Measurements from ENCODE around the gene ZNF814.
"Not testable (repeated sequence)": the region's sequence is repeated elsewhere in the genome, so short reads cannot be mapped to it uniquely, and the experiment has no call there.

Gene ZNF814

GRCh38 chr19:57870225-57870624 lies 18.6 kb downstream of the ZNF814 start:
- no peak overlapping the region for H3K9ac ChIP-seq
- H3K36me3 ChIP-seq = peaks cover 85 to 100% (median 98%) of the 10 kb centered on the region in 11 experiments
- peaks cover 62 to 81% (median 76%) of the 10 kb centered on the region in 11 experiments for H3K9me3 ChIP-seq (replicated peaks in 1 of 11)
- H3K27me3 ChIP-seq = no peaks in the 10 kb centered on the region
- no peak overlapping the region for H3K27ac ChIP-seq
- peaks cover 0 to 76% (median 21%) of the 10 kb centered on the region in 11 experiments; a peak in 16 of 22 replicates for H4K20me1 ChIP-seq
- no peak overlapping the region for H3K4me3 ChIP-seq
- no peak for TF ChIP-seq Cebpa-rat (IDR thresholded peaks at IDR 0.05)
- H3K4me2 ChIP-seq = no peak overlapping the region
- H3K4me1 ChIP-seq = no peaks in the 10 kb centered on the region

DNA sequence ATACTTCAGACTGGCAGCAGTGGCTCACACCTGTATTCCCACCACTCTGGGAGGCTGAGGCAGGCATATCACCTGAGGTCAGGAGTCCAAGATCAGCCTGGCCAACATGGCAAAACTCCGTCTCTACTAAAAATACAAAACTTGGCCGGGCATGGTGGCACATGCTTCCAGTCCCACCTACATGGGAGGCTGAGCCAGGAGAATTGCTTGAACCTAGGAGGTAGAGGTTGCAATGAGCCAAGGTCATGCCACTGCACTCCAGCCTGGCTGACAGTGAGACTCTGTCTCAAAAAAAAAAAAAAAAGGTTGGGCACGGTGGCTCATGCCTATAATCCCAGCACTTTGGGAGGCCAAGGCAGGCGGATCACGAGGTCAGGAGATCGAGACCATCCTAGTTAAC lies 19.2 kb downstream of the ZNF814 start:
- H3K9ac ChIP-seq, H3K4me3 ChIP-seq, H3K4me2 ChIP-seq, H3K27ac ChIP-seq, H3K4me1 ChIP-seq, H3K27me3 ChIP-seq: not testable (repeated sequence)
- Histone ChIP-seq H4K20me1 (peaks cover 0 to 82% (median 21%) of the 10 kb centered on the region in 11 experiments; a peak in 16 of 22 replicates), H3K36me3 (peaks cover 88 to 100% (median 100%) of the 10 kb centered on the region in 11 experiments), H3K9me3 (replicated peaks in 1 of 11) (peaks cover 59 to 76% (median 70%) of the 10 kb centered on the region in 11 experiments)

DNA sequence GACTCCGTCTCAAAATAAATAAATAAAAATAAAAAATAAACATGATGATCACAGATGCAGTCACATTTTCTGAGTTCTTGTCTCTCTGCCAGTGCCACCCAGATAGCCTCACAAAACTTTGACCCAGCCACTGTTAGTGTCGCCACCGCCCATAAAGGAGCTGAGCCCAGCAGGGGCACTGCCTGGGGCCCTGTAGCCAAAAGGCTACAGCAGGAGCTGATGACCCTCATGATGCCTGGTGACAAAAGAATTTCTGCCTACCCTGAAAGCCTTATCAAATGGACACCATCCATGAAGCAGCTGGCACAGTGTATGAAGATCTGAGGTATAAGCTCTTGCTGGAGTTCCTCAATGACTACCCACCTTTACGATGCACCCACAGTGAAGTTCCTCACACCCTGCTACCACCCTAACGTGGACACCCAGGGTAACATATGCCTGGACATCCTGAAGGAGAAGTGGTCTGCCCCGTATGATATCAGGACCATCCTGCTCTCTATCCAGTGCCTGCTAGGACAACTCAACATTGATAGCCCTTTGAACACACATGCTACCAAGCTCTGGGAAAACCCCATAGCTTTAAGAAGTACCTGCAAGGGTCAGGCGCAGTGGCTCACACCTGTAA lies 20.9 kb downstream of the ZNF814 start:
- TF ChIP-seq Cebpa-rat (IDR thresholded peaks at IDR 0.05) = no peak
- H3K9me3 ChIP-seq (replicated peaks in 1 of 11) = peaks cover 42 to 59% (median 54%) of the 10 kb centered on the region in 11 experiments
- no peaks in the 10 kb centered on the region for H3K27me3 ChIP-seq
- no peak overlapping the region for H3K9ac ChIP-seq
- no peak overlapping the region for H3K4me3 ChIP-seq
- no peak overlapping the region for H3K4me2 ChIP-seq
- no peaks in the 10 kb centered on the region for H3K4me1 ChIP-seq
- no peak overlapping the region for H3K27ac ChIP-seq
- peaks cover 0 to 88% (median 30%) of the 10 kb centered on the region in 11 experiments; a peak in 17 of 22 replicates for H4K20me1 ChIP-seq
- H3K36me3 ChIP-seq = peaks cover 87 to 100% (median 98%) of the 10 kb centered on the region in 11 experiments

DNA sequence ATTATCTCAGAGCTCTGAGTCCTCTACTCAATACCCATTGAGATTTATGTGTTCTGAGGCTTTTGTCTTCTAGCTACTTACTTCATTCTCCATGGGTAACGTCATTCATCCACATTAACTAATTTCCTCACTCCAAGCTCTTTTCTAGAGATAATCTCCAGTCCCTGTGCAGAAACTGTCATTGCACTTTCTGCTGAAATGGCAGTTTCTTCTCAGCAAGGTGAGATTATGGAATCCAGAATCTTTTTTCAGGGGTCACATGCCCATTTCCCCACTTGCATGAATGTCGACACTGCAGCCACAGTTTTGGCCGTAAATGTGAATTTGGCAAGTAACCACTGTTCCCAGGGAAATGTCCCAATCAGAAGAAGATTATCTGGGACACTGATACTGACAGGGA lies 26.5 kb downstream of the ZNF814 start:
- not testable (repeated sequence) for H3K4me2 ChIP-seq; H3K27me3 ChIP-seq; H3K9ac ChIP-seq; H3K9me3 ChIP-seq (replicated peaks in 1 of 11); H3K27ac ChIP-seq; H3K4me3 ChIP-seq; H3K4me1 ChIP-seq
- Histone ChIP-seq H4K20me1 (peaks cover 3 to 85% (median 63%) of the 10 kb centered on the region in 11 experiments; a peak in 18 of 22 replicates), H3K36me3 (peaks cover 88 to 98% (median 91%) of the 10 kb centered on the region in 11 experiments)

- peaks cover 14 to 17% (median 16%) of the 10 kb centered on the region in 10 experiments for H3K4me1 ChIP-seq
- H3K9ac ChIP-seq; H3K27ac ChIP-seq; H3K9me3 ChIP-seq (replicated peaks in 1 of 11); H3K27me3 ChIP-seq; H3K4me3 ChIP-seq; H3K4me2 ChIP-seq: not testable (repeated sequence)
- peaks cover 54 to 81% (median 61%) of the 10 kb centered on the region in 11 experiments for H3K36me3 ChIP-seq
- peaks cover 17 to 82% (median 59%) of the 10 kb centered on the region in 11 experiments; a peak in 20 of 22 replicates for H4K20me1 ChIP-seq
Measured at GRCh38 chr19:57854117-57854516, 34.7 kb downstream of the ZNF814 start.

DNA sequence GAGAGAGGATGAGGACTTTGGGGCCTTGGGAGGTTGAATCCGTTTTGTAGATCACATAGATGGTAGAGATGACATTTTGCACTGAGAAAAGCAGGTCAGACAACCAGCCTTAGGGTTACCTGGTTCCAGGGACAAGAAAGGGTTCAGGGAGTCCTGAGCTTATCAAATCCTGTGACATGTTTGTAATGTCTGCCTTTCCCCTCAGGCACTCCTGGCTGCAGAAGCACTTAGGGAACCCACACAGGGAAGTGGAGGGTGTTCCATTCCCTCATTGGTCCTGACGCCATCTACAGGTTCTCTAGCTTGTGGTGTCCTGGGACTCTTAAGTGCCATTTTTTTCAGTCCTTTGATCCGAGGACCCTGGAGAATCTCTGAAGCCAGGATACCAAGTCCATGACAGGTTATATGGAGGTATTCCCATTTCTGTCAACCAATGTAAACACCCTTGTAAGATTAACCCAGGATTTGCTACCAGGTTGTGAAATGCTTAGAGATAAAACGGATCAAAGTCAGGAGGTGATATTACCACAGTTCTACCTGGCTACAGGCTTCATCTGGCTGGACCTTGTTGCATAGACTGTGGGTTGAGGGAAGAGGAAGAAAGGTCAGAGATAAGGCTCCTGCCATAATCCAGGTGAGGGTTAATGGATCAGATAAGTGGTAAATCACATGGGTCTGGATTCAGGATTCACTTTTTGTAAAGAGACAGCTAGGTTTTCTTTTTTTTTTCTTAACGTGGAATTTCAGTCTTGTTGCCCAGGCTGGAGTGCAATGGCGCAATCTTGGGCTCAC lies 36.8 kb downstream of the ZNF814 start:
- H3K4me2 ChIP-seq = peak overlapping the region; percentile 87 to 96 (median 92); a peak in 13 of 22 replicates
- H3K9me3 ChIP-seq (replicated peaks in 1 of 11); H3K4me3 ChIP-seq; H3K27me3 ChIP-seq; H3K27ac ChIP-seq: not testable (repeated sequence)
- H3K9ac ChIP-seq = 0 out of 22 replicates have a peak overlapping the region, but pooled peaks of 2 of the 11 experiments have one; percentile 87 to 88
- H3K36me3 ChIP-seq = peaks cover 41 to 78% (median 53%) of the 10 kb centered on the region in 11 experiments
- H3K4me1 ChIP-seq = peaks cover 14 to 28% (median 16%) of the 10 kb centered on the region in 10 experiments
- H4K20me1 ChIP-seq = peaks cover 17 to 83% (median 51%) of the 10 kb centered on the region in 11 experiments; a peak in 20 of 22 replicates

DNA sequence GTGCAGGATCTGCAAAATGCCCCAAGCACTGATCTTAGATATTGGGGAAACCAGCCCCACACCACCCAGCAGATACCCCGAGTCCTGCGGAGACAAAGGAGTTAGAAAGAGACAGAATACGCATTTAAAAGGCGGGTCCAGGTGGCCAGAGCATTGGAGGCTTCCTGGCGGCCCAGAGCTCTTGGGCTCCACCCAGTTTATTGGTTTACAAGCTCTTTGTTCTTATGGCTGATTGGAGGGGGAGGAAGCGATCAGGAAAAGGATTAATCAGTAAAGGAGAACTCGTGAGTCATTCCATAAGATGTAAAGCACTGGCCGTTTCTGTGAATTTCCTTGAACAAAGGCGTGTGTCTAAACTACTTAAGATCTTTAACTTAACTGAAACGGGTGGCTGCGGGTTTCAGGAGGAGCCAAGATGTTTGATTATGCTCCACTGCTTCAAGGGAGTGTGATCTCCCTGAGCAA lies 38.3 kb downstream of the ZNF814 start:
- peak overlapping the region; percentile 87 to 96 (median 91) for H3K9ac ChIP-seq
- no peaks in the 10 kb centered on the region for H3K9me3 ChIP-seq (replicated peaks in 1 of 11)
- peak overlapping the region; percentile 80 to 90 (median 88); a peak in 21 of 22 replicates for H3K27ac ChIP-seq
- H3K4me3 ChIP-seq = peak overlapping the region; percentile 67 to 92 (median 82)
- peak overlapping the region; percentile 87 to 96 (median 92) for H3K4me2 ChIP-seq
- TF ChIP-seq Cebpa-rat (IDR thresholded peaks at IDR 0.05) = no peak
- no peaks in the 10 kb centered on the region for H3K27me3 ChIP-seq
- H4K20me1 ChIP-seq = peaks cover 17 to 83% (median 47%) of the 10 kb centered on the region in 11 experiments; a peak in 20 of 22 replicates
- peaks cover 14 to 35% (median 16%) of the 10 kb centered on the region in 10 experiments for H3K4me1 ChIP-seq
- H3K36me3 ChIP-seq = peaks cover 31 to 78% (median 53%) of the 10 kb centered on the region in 11 experiments

DNA sequence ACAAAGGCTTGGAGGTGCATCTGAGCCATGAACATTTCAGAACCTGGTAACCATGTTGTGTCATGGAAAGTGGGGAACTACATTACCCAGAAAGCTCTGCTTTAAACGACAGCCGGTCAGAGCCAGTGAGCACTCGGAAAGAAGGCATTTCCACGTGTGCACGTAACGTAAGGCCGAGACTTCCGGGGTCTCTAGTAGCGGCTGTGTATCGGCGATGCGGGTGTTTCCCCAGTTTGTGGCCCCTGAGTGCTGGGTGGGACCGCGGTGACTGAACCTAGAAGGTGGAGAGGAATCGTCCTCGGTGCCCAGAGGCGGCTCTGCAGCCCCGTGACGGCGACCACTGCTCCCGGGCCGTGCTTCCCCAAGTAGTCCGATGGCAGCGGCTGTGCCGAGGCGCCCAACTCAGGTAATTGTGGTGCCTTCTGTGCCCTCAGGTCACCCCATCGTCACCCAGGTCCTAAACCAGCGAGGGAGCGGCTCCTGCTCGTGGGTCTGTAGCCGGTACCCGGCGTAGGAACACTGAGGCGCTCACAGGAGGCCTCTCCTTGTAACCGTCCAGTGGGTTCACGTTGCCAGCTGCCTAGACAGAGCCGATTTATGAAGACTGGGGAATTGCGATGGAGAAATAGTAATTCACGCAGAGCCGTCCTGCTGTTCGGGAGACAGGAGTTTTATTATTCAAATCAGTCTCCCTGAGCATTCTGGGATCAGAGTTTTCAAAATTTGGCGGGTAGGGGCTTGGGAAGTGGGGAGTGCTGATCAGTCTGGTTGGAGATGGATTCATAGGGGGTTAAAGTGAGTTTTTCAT lies 39.0 kb downstream of the ZNF814 start, which contains the start of gene ZNF587:
Gene ZNF587 (plus strand): TSS at position 194 of the 808 bp plus-strand sequence. CDS start 180 bp downstream, at position 374.
- Histone ChIP-seq H3K9ac (peak within 1 kb of the TSS; percentile 87 to 96 (median 91)), H3K4me1 (peaks cover 14 to 35% (median 16%) of the 10 kb centered on the region in 10 experiments), H3K4me3 (peak within 1 kb of the TSS; percentile 67 to 92 (median 82)), H3K36me3 (peaks cover 30 to 78% (median 53%) of the 10 kb centered on the region in 11 experiments), H3K4me2 (peak within 1 kb of the TSS; percentile 87 to 96 (median 92)), H4K20me1 (peaks cover 16 to 83% (median 46%) of the 10 kb centered on the region in 11 experiments; a peak in 19 of 22 replicates), H3K27ac (peak within 1 kb of the TSS; percentile 80 to 90 (median 88))
- H3K27me3 ChIP-seq; H3K9me3 ChIP-seq (replicated peaks in 1 of 11): not testable (repeated sequence)

DNA sequence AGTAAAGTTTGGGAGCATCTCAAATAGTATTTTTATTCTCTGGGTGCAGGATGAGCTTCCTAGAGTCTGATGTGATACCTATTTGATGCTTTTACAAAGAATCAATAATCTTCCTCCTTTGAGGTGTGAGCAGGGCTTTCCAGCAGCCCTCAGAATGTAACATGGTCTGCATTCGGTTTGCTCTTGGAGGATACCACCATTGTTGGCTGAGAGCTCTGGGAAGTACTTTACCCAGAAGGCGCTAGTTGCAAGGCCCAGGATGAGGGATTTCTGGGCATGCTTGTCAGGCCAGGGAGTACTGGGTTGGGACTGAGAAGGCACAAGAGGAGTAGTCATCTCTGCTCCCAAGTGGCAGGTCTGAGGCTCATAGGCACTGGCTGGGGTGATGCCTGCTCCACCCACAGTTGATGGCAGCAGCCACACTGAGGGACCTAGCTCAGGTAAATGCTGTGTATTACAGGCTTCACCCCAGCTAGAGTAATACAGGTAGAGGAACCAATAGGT lies 39.6 kb downstream of the ZNF814 start:
- Histone ChIP-seq H3K4me1 (peaks cover 14 to 35% (median 16%) of the 10 kb centered on the region in 10 experiments), H4K20me1 (peaks cover 17 to 86% (median 52%) of the 10 kb centered on the region in 11 experiments; a peak in 19 of 22 replicates), H3K4me2 (peak overlapping the region; percentile 6 to 95 (median 90); a peak in 14 of 22 replicates), H3K9ac (peak overlapping the region in 4 of 11 experiments; percentile 88 to 96 (median 91); a peak in 7 of 22 replicates), H3K36me3 (peaks cover 32 to 79% (median 56%) of the 10 kb centered on the region in 11 experiments), H3K27ac (peak overlapping the region in 5 of 11 experiments; percentile 80 to 88 (median 88); a peak in 10 of 22 replicates), H3K4me3 (peak overlapping the region; percentile 67 to 92 (median 82); a peak in 17 of 20 replicates)
- not testable (repeated sequence) for H3K27me3 ChIP-seq; H3K9me3 ChIP-seq (replicated peaks in 1 of 11)

GRCh38 chr19:57847164-57847563 lies 41.7 kb downstream of the ZNF814 start:
- H3K4me3 ChIP-seq; H3K9ac ChIP-seq; H3K9me3 ChIP-seq (replicated peaks in 1 of 11); H3K27me3 ChIP-seq: not testable (repeated sequence)
- Histone ChIP-seq H4K20me1 (peaks cover 10 to 87% (median 55%) of the 10 kb centered on the region in 11 experiments; a peak in 19 of 22 replicates), H3K27ac (peak overlapping the region in 4 of 11 experiments; percentile 35 to 43 (median 40); a peak in 6 of 22 replicates), H3K4me2 (peak overlapping the region in 2 of 11 experiments; percentile 8 to 60; a peak in 1 of 22 replicates), H3K4me1 (peaks cover 14 to 35% (median 16%) of the 10 kb centered on the region in 10 experiments), H3K36me3 (peaks cover 30 to 80% (median 59%) of the 10 kb centered on the region in 11 experiments)
